HUDEP-2 (cell line): ENCODE data around the gene PDE6A.

Source experiments
- DNase-seq, 76 experiments: peaks; one replicate each; lab custom pipeline; 2025; ENCODE audit not compliant: unreplicated experiment in 76 of 76; lab: John Stamatoyannopoulos, UW

PDE6A gene

DNA sequence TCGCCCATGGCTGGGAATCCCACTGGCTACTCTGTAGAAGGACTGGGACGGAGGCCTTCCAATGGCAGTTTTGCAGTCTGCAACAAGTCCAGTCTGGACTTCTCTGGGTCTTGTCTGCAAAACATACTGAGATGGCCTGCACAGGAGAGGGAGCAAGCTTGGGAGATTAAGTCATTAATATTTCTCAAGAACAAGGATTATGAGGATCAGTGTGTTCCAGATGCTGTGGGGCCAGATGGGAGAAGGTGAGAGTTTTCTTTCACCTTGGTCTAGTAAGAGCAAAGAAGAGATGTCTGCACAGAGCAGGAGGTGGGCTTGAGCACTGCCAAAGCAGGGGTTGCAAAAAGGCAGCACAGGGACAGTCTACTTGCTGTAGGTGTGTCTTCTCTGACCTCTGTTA lies at the start of gene PDE6A:
Gene PDE6A, minus strand, starts transcription at position 128 of the 400 bp plus-strand sequence. Its CDS starts 120 bp downstream, at position 8.
- no peak for DNase-seq

DNA sequence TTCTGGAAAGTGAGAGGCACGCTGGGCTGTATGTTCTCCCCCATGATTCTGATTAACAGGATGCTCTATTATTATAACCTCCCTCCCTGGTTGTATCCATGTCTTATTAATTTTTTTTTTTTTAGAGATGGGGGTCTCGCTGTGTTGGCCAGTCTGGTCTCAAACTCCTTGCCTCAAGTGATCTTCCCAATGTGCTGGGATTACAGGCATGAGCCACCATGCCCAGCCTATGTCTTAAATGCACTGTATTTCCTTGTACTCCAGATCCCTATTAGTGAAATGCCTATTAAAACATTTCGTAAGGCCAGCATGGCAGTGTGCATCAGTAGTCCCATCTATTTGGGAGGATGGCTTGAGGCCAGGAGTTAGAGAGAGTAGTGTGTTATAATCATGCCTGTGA lies 48.9 kb upstream of the PDE6A start:
- no peak for DNase-seq

DNA sequence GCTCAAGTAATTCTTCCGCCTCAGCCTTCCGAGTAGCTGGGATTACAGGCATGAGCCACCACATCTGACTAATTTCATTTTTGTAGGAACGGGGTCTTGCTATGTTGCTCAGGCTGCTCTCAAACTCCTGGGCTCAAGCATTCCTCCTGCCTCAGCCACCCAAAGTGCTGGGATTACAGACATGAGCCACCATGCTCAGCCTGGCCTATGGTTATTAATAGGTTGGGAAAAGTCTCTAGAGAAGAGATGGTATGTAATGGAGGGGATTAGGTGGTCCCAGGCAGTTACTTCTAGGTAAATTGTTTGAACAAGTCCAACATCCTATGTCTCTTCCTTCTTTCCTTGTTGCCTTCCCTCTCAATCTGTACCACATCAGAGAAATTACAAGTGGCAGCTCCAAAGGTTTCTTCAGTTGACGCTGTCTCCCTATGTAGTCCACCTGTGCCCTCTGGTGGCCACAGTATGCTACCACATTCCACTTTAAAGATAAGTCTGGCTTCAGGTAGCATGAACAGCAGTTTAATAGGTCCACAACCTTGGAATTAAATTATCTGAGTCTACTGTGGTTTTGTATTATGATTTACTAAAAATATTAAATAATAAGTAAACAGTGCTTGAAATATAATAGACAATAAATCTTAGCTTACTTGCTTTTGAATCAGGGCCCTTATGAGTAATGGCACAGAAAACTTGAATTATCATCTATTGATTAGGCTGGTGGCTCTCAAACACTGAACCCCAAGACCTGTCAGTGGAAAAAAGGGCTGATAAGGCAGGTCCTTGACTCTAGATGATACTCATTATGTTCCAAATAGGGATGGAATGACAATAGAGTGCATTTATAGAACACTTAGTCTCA lies 46.2 kb upstream of the PDE6A start:
- DNase-seq: peak in 62 of 76 experiments; percentile 2 to 75 (median 44)

DNA sequence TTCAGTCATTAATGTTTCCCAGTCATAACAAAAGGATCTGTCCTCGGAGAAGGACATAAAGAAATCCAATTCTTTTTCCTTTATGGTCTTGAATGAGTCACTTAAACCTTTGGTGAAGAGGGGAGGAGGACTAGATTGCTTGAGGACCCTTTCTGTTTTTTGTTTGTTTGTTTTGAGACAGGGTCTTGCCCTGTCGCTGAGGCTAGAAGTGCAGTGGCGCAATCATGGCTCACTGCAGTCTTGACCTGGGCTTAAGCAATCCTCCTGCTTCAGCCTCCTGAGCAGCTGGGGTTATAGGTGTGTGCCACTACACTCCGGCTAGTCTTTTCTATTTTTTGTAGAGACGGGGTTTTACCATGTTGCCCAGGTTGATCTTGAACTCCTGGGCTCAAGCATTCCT lies 43.5 kb upstream of the PDE6A start:
- no peak for DNase-seq

DNA sequence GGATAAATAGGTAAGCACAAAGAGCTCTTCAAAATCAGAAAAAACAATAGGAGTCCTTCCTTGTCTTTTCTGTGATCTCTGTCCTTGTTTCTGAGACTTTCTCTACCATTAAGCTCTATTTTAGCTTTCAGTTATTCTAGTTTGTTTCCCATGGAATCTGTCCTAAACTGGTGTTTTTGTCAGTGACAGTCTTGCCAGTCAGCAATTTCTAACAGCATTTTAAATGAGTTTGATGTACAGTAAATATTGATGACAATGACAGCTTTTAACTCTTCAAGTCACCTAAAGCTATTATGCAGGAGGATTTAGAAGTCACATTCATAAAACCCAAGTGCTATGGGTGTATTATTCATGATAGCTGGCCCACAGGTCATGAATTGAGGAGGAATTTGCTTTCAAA lies 37.9 kb upstream of the PDE6A start:
- DNase-seq: no peak

DNA sequence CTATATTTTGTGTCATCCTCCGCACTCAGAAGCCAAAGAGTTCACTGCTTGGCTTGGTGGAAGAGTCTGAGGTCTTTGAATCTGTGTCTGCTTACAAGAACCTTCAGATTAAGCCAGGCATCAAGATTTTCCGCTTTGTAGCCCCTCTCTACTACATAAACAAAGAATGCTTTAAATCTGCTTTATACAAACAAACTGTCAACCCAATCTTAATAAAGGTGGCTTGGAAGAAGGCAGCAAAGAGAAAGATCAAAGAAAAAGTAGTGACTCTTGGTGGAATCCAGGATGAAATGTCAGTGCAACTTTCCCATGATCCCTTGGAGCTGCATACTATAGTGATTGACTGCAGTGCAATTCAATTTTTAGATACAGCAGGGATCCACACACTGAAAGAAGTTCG lies 36.6 kb upstream of the PDE6A start:
- DNase-seq: no peak

GRCh38 chr5:149979896-149980295 lies 35.3 kb upstream of the PDE6A start:
- DNase-seq: no peak

- no peak for DNase-seq
Measured at GRCh38 chr5:149975409-149975808, 30.8 kb upstream of the PDE6A start.

- no peak for DNase-seq
Measured at GRCh38 chr5:149969181-149969930, 24.8 kb upstream of the PDE6A start.

DNA sequence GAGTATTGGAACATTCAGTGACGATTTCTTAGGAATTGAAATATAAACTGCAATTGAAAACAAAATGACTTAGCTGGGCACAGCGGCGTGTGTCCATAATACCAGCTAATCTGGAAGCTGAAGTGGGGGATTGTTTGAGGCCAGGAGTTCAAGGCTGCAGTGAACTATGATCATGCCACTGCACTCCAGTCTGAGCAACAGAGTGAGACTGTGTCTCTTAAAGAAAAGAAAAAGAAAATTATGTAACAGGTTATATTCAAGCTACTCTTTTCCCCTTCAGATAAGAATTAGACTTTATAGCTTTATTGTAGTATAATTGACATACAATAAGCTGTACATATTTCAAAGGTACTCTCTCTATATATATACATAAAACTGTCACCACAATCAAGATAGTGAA lies 22.4 kb upstream of the PDE6A start:
- DNase-seq: no peak

DNA sequence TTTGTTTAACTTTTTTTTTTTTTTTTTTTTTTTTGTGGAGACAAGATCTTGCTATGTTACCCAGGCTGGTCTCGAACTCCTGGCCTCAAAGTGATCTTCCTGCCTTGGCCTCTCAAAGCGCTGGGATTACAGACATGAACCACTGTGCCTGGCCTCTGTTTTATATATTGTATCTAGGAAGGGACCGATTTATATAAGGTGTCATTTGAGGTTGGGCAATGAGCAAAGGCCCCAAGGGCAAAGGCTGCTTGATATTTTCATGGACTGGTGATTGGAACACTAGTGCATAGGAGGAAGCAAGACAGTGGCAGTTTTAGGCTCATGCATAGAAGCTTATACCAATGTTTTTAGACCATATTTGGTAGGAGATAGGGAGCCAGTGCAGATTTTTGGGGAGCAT lies 19.1 kb upstream of the PDE6A start:
- no peak for DNase-seq

DNA sequence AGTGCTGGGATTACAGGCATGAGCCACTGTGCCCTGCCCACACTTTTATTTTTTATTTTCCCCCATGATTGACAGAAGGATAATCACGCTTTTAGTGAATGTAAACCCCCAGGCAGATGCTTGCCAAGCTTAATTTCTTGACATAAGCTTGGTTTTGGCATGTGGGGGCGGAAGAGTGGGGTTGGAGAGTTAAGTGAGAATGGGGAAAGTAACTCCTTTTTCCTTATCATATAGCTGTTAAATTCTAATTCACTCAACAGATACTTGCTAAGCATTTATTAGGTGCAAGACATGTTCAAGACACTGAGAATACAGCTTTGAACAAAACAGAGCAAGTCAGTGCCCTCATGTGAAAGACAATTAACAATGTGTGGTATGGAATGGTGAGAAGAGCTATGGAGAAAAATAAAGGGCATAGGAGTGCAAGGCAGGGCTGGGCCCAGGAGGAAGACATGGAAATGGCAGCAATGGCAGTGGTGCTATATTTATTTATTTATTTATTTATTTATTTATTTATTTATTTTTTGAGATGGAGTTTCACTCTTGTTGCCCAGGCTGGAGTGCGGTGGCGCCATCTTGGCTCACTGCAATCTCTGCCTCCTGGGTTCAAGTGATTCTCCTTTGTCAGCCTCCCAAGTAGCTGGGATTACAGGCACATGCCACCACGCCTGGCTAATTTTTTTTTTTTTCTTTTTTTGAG lies 18.2 kb upstream of the PDE6A start:
- no peak for DNase-seq

DNA sequence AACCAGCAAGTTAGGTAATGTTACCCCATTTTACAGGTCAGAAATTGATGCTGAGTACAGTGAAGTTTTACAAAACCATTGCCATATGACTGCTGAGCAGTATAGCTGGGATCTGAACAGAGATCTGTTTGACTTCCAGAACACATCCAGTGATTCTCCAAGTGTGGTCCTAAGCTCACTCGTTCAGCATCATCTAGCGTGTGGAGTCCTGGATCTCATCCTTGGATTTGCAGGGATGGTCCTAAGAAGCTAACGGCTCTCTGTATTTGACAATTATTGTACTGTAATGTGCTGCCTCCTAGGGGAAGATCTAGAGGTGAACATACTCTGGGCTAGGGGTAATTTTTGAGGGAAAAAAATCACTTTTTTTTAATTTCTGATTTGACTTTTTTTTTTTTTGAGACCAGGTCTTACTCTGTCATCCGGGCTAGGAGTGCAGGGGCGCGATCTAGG lies 17.4 kb upstream of the PDE6A start:
- peak in 17 of 76 experiments; percentile 5 to 44 (median 26) for DNase-seq

- no peak for DNase-seq
Measured at GRCh38 chr5:149961186-149961685, 16.6 kb upstream of the PDE6A start.

GRCh38 chr5:149960272-149961185 lies 15.9 kb upstream of the PDE6A start, which contains the start of gene SLC26A2:
TSS of gene SLC26A2 (plus strand) at chr5:149960758. CDS start at chr5:149977653, 16,895 bp downstream.
- DNase-seq: peak in 75 of 76 experiments; percentile 52 to 96 (median 93)

DNA sequence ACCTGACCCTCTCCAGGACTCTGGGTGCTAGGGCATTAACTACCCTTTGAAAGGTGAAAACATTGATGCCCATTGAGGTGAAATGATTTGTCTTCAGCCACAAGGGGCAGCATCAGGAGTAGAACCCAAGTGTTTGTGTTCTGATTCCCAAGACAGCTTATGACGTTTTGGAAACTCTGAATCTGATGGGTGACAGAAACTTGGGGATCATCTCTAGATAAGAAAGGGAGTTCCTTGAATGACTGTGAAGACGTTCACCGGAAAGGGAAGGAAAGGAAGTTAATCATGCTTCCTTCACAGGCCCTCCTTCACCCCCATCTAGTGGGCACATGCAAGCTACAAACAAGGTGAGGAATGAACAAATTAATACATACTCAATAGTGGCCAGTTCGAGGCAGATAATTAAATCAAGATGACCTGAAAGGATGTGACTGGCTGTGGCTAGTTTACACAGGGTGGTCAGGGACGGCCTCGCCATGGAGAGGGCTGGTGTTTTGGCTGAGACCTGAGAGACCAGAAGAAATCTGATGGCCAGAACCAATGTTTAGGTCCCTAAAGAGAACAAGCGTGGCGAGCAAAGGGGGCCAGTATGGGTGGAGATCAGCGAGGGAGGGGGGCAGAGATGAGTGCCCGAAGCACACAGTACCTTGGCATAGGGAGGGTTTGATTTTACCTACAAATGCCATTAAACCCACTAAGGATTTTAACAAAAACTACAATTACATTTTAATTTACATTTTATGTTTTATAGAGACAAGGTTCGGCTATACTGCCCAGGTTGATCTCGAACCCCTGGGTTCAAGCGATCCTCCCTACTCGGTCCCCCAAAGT lies 15.0 kb upstream of the PDE6A start:
- DNase-seq: peak in 70 of 76 experiments; percentile 12 to 94 (median 64)

- DNase-seq: no peak
Measured at GRCh38 chr5:149957855-149958254, 13.3 kb upstream of the PDE6A start.

DNA sequence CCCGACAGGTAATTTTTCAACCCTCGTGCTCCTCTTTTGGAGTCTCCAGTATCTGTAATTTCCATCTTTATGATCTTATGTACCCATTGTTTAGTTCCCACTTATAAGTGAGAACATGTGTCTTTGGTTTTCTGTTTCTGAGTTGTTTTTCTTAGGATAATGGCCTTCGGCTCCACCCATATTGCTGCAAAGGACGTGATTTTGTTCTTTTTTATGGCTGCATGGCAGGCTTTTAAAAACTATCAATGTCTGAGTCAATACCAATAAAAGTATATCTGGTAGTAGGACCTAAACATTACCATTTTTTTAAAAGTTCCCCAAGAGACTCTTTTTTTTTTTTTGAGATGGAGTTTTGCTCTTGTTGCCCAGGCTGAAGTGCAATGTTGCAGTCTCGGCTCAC lies 12.1 kb upstream of the PDE6A start:
- DNase-seq: no peak

GRCh38 chr5:149954798-149955197 lies 10.2 kb upstream of the PDE6A start:
- DNase-seq: no peak
